ENCODE results near the gene SLC9A5. TPM values are rescaled to one million over a fixed set of nuclear protein-coding genes. Genes with fewer than 3 reads are reported as not detected.
A peak's percentile ranks its signal among the peaks of the same experiment; 100 is the strongest.

The SLC9A5 gene
- total and polyA plus RNA-seq, 9 of the 15 experiments (the other 6 are each of a cell fraction or from before 2014, with no cell fraction given): 0.06 to 3.1 (median 1.2) TPM

DNA sequence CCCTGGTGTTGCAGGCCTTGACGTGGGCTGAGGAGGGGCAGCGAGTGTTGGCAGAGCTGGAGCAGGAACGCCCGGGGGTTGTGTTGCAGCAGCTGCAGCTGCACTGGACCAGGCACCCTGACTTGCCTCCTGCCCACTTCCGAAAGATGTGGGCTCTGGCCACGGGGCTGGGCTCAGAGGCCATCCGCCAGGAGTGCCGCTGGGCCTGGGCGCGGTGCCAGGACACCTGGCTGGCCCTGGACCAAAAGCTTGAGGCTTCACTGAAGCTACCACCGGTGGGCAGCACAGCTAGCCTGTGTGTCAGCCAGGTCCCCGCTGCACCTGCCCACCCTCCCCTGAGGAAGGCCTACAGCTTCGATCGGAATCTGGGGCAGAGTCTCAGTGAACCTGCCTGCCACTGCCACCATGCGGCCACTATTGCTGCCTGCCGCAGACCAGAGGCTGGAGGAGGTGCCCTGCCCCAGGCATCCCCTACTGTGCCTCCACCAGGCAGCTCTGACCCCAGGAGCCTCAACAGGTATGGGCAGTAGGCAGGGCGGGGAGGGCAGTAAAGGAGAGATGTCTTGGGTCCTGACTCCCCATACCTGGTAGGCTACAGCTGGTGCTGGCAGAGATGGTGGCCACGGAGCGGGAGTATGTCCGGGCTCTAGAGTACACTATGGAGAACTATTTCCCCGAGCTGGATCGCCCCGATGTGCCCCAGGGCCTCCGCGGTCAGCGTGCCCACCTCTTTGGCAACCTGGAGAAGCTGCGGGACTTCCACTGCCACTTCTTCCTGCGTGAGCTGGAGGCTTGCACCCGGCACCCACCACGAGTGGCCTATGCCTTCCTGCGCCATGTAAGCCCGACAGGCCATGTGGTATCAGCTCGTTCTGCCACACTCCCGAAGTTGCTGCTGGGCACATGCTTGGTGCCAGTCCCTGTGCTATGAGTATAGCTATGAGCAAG lies 36.2 kb downstream of the SLC9A5 start:
- BruUV-seq (replicated peaks): no TSS peak
- Histone ChIP-seq H3K4me2 (ENCODE audit: insufficient read depth, low read length) (no peak overlapping the region), H3K9me3 (replicated peaks; ENCODE audit: control insufficient read depth, insufficient read depth, low read depth, low read length) (no peaks in the 10 kb centered on the region), H3K79me2 (ENCODE audit: control insufficient read depth, insufficient read depth, low read length) (peaks cover 4% of the 10 kb centered on the region; the same call in 1 of the 3 replicates), H3K9ac (ENCODE audit: insufficient read depth in 1 of 2, low read depth in 2 of 2, low read length in 2 of 2) (peak overlapping the region in 1 of 2 experiments; percentile 26; a peak in 1 of 4 replicates), H2AFZ (ENCODE audit: low read depth, low read length) (no peak overlapping the region), H3K27ac (ENCODE audit: extremely low read depth, low read depth, low read length) (no peak overlapping the region), H4K20me1 (replicated peaks; ENCODE audit: control insufficient read depth, insufficient read depth, low read length) (no peaks in the 10 kb centered on the region), H3K4me3 (no peak overlapping the region), H3K9me1 (ENCODE audit: control insufficient read depth, insufficient read depth, low read length) (peaks cover 3% of the 10 kb centered on the region), H3K36me3 (ENCODE audit: control insufficient read depth, insufficient read depth, low read length) (peaks cover 26% of the 10 kb centered on the region; the same call in 2 of the 3 replicates), H3K4me1 (replicated peaks in 1 of 2; ENCODE audit: control insufficient read depth in 2 of 2, insufficient read depth in 2 of 2, low read length in 2 of 2) (peaks cover 4 to 25% of the 10 kb centered on the region in 2 experiments; a peak in 3 of 5 replicates), H3K27me3 (ENCODE audit: control insufficient read depth in 2 of 2, insufficient read depth in 2 of 2, low read length in 2 of 2) (no peaks in the 10 kb centered on the region)
- FAIRE-seq (no peak), DNase-seq (ENCODE audit: extremely low read depth in 1 of 4, low spot score in 3 of 4) (peak; percentile 23 to 39 (median 26)), ATAC-seq (peak; percentile 67)
- intact Hi-C loops (cut with micrococcal nuclease) (no loop called here), in situ Hi-C loops (cut with MboI) (no loop called here)
- ChIA-PET CTCF (ENCODE audit: low intra/inter-chr PET ratio) (no interaction called here), POLR2A (interaction anchor here (0.6 to 1.9 kb wide), 7 partner anchors 11 to 619 kb away, joined by 3 to 10 read pairs (median 3); no protein-coding TSS in a partner anchor)
- 84% methylated on average over 29 of the region's 34 CpGs for WGBS (ENCODE audit: insufficient coverage, low coverage, missing lambda C conversion rate)
- TF ChIP-seq ZNF436 (CRISPR knock-in tag; IDR thresholded peaks at IDR 0.05) (no peak), SMAD1 (IDR thresholded peaks at IDR 0.05; ENCODE audit: low read depth, low read length, partially characterized antibody) (no peak), OTX1 (CRISPR knock-in tag; IDR thresholded peaks at IDR 0.05) (no peak), NR3C1 (CRISPR knock-in tag; IDR thresholded peaks at IDR 0.05) (no peak), TOE1 (IDR thresholded peaks at IDR 0.05; ENCODE audit: borderline replicate concordance) (no peak), TOE1 (CRISPR knock-in tag; IDR thresholded peaks at IDR 0.05; ENCODE audit: borderline replicate concordance, low read depth) (no peak), KLF10 (CRISPR knock-in tag; IDR thresholded peaks at IDR 0.05) (no peak), FOXK1 (CRISPR knock-in tag; IDR thresholded peaks at IDR 0.05; ENCODE audit: borderline replicate concordance) (no peak), SMC3 (conservative IDR thresholded peaks at IDR 0.05; ENCODE audit: insufficient read depth, low read depth, low read length) (peak; percentile 41), NFIC (IDR thresholded peaks at IDR 0.05) (peak; percentile 70), RAD21 (CRISPR knock-in tag; conservative IDR thresholded peaks at IDR 0.05 in 1 of 2, IDR thresholded peaks at IDR 0.05 in 1 of 2) (peak in 1 of 2 experiments; percentile 23; a peak in 1 of 4 replicates), ZFP36 (IDR thresholded peaks at IDR 0.05; ENCODE audit: low read depth, low read length, partially characterized antibody) (no peak), ZNF408 (CRISPR knock-in tag; IDR thresholded peaks at IDR 0.05; ENCODE audit: low read depth) (no peak), TAF1 (IDR thresholded peaks at IDR 0.05; ENCODE audit: control insufficient read depth, extremely low read depth, insufficient read depth, low read length, severe bottlenecking) (no peak), ZBTB33 (CRISPR knock-in tag; IDR thresholded peaks at IDR 0.05) (peak; percentile 68), GATAD2B (IDR thresholded peaks at IDR 0.05; ENCODE audit: borderline replicate concordance) (no peak), CC2D1A (IDR thresholded peaks at IDR 0.05) (no peak)
- TF ChIP-seq, protein P1, sequence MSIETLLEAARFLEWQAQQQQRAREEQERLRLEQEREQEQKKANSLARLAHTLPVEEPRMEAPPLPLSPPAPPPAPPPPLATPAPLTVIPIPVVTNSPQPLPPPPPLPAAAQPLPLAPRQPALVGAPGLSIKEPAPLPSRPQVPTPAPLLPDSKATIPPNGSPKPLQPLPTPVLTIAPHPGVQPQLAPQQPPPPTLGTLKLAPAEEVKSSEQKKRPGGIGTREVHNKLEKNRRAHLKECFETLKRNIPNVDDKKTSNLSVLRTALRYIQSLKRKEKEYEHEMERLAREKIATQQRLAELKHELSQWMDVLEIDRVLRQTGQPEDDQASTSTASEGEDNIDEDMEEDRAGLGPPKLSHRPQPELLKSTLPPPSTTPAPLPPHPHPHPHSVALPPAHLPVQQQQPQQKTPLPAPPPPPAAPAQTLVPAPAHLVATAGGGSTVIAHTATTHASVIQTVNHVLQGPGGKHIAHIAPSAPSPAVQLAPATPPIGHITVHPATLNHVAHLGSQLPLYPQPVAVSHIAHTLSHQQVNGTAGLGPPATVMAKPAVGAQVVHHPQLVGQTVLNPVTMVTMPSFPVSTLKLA (conservative IDR thresholded peaks at IDR 0.05): no peak

Data from K562 (cell line).